ENCODE data around the gene UEVLD. TPM values are rescaled to one million over a fixed set of nuclear protein-coding genes. Genes with fewer than 3 reads are reported as not detected.
"Not testable (repeated sequence)": the region's sequence is repeated elsewhere in the genome, so short reads cannot be mapped to it uniquely, and the experiment has no call there.

Gene UEVLD
- total RNA-seq, 6 donors from 2014 or later, result 10.3 to 26.0 (median 19.1) TPM

GRCh38 chr11:18600915-18601569 lies 12.5 kb upstream of the UEVLD start:
- 98 to 99% methylated on average over 4 of the region's 4 CpGs for WGBS, 2 donors
- Histone ChIP-seq H3K4me1 (no peaks in the 10 kb centered on the region), H3K36me3 (peaks cover 0 to 4% (median under 1%) of the 10 kb centered on the region in 4 donors), H3K27ac (no peak overlapping the region), H3K9me3 (no peaks in the 10 kb centered on the region), H3K27me3 (no peaks in the 10 kb centered on the region), H3K4me3 (no peak overlapping the region)
- DNase-seq (no peak), ATAC-seq (ENCODE audit: low FRiP score in 2 of 2) (no peak)
- TF ChIP-seq POLR2A (IDR thresholded peaks at IDR 0.05) (no peak), CTCF (IDR thresholded peaks at IDR 0.05) (no peak), EP300 (IDR thresholded peaks at IDR 0.05) (no peak), POLR2AphosphoS5 (IDR thresholded peaks at IDR 0.05) (no peak)

GRCh38 chr11:18599739-18600230 lies 11.3 kb upstream of the UEVLD start, which contains the start of gene MISFA:
Gene MISFA, plus strand, starts transcription at chr11:18599789. Its CDS starts 140 bp downstream, at chr11:18599929.
- no peak for ATAC-seq (ENCODE audit: low FRiP score in 2 of 2)

GRCh38 chr11:18594999-18595749 lies 6.6 kb upstream of the UEVLD start:
- no peak for TF ChIP-seq POLR2A (IDR thresholded peaks at IDR 0.05)
- no peak for TF ChIP-seq CTCF (IDR thresholded peaks at IDR 0.05)
- Histone ChIP-seq H3K9me3 (no peaks in the 10 kb centered on the region), H3K27me3 (no peaks in the 10 kb centered on the region), H3K27ac (no peak overlapping the region), H3K4me3 (no peak overlapping the region), H3K4me1 (peaks cover 4 to 10% (median 8%) of the 10 kb centered on the region in 4 donors), H3K36me3 (peaks cover 0 to 5% (median 0%) of the 10 kb centered on the region in 4 donors)
- no peak for ATAC-seq (ENCODE audit: low FRiP score in 2 of 2)
- DNase-seq, result no peak
- 83 to 86% methylated on average over 3 to 5 of the region's 5 CpGs for WGBS, 2 donors

More at GRCh38 chr11:18599739-18600230, 11.3 kb upstream of the UEVLD start, which contains the start of gene MISFA:
- no peaks in the 10 kb centered on the region for H3K27me3 ChIP-seq
- TF ChIP-seq POLR2A (IDR thresholded peaks at IDR 0.05) (no peak), POLR2AphosphoS5 (IDR thresholded peaks at IDR 0.05) (no peak), EP300 (IDR thresholded peaks at IDR 0.05) (no peak), CTCF (IDR thresholded peaks at IDR 0.05) (no peak)
- no peak within 1 kb of the TSS for H3K4me3 ChIP-seq
- H3K36me3 ChIP-seq, result peaks cover 0 to 5% (median 0%) of the 10 kb centered on the region in 4 donors
- no peaks in the 10 kb centered on the region for H3K9me3 ChIP-seq
- 92 to 93% methylated on average over 7 of the region's 7 CpGs for WGBS, 2 donors
- no peak for DNase-seq
- no peak within 1 kb of the TSS for H3K27ac ChIP-seq
- H3K4me1 ChIP-seq, result no peaks in the 10 kb centered on the region

- Histone ChIP-seq H3K4me1 (peaks cover 11 to 21% (median 19%) of the 10 kb centered on the region in 4 donors), H3K27ac (peak overlapping the region in 1 of 4 donors; percentile 54)
- H3K27me3 ChIP-seq; H3K36me3 ChIP-seq; ATAC-seq (ENCODE audit: low FRiP score in 2 of 2); H3K9me3 ChIP-seq; H3K4me3 ChIP-seq: not testable (repeated sequence)
- WGBS, 2 donors, result 56 to 79% methylated on average over 5 of the region's 5 CpGs
- DNase-seq, result peak in 1 of 2 donors; percentile 70
Observed at GRCh38 chr11:18594088-18594487, 5.6 kb upstream of the UEVLD start.

GRCh38 chr11:18590571-18590970 lies 2.0 kb upstream of the UEVLD start:
- Histone ChIP-seq H3K36me3 (no peaks in the 10 kb centered on the region), H3K27ac (peak overlapping the region in 1 of 4 donors; percentile 14), H3K27me3 (no peaks in the 10 kb centered on the region), H3K4me3 (no peak overlapping the region), H3K4me1 (peaks cover 19 to 37% (median 30%) of the 10 kb centered on the region in 4 donors), H3K9me3 (no peaks in the 10 kb centered on the region)
- DNase-seq, result no peak
- ATAC-seq (ENCODE audit: low FRiP score in 2 of 2), result no peak
- 53 to 62% methylated on average over 2 of the region's 2 CpGs for WGBS, 2 donors
- TF ChIP-seq CTCF (IDR thresholded peaks at IDR 0.05) (no peak), POLR2AphosphoS5 (IDR thresholded peaks at IDR 0.05) (no peak), EP300 (IDR thresholded peaks at IDR 0.05) (no peak), POLR2A (IDR thresholded peaks at IDR 0.05) (no peak)
